ENCODE measurements around the gene XPO1.

XPO1 gene

DNA sequence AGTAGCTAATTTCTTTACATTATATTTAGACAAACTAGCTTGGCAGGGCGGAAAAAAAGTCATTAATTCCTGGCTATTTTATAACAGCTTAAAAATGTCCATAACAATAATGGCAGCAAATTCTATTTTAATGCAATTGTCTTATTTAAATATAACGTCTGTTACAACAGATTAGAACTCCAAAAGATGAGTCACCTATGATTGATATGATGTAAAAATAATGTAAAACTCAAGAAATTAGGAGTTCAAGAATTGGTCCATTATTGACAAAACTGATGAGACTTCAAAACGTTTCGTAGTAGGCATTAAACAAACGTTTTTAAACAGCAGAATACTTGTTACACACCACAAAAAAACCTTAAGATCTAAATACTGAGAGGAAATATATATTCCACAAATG, 2.7 kb downstream of the XPO1 start:
- no peaks in the 10 kb centered on the region for H3K9me3 ChIP-seq (ENCODE audit: control insufficient read depth, insufficient read depth, low read length)
- H3K4me3 ChIP-seq (ENCODE audit: low read depth, low read length): peak overlapping the region; percentile 81
- peaks cover 31% of the 10 kb centered on the region for H3K36me3 ChIP-seq (ENCODE audit: control insufficient read depth, insufficient read depth, low read length)
- H3K9ac ChIP-seq (ENCODE audit: low read depth, low read length): peak overlapping the region; percentile 87
- H3K27me3 ChIP-seq (ENCODE audit: control insufficient read depth, insufficient read depth, low read length): no peaks in the 10 kb centered on the region
- H3K27ac ChIP-seq (ENCODE audit: low read depth, low read length): peak overlapping the region; percentile 98
- H3K4me1 ChIP-seq (ENCODE audit: control insufficient read depth, insufficient read depth, low read length): peaks cover 34% of the 10 kb centered on the region

DNA sequence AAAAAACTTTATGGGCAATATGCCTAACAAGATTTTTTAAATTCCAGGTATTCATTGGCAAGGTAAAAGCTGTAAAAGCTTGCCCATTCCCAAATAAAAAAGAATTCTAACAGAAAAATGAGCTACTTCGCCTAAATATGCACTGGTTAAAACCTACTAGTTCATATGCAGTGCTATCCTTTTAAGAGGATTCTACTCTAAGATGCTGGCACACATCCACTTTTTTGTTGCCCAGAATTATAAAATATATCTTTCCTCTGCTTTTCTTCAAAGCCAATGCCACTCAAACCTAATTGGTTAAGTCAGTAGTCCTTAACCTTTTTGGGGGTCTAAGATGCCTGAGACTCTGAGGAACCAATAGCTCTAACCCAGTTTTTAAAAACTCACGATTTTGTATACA, 3.2 kb downstream of the XPO1 start:
- Histone ChIP-seq H3K4me1 (ENCODE audit: control insufficient read depth, insufficient read depth, low read length) (peaks cover 38% of the 10 kb centered on the region), H3K9ac (ENCODE audit: low read depth, low read length) (peak overlapping the region; percentile 87), H3K36me3 (ENCODE audit: control insufficient read depth, insufficient read depth, low read length) (peaks cover 36% of the 10 kb centered on the region)

GRCh38 chr2:61530749-61531148, 7.4 kb downstream of the XPO1 start:
- peaks cover 71% of the 10 kb centered on the region for H3K36me3 ChIP-seq (ENCODE audit: control insufficient read depth, insufficient read depth, low read length)
- no peaks in the 10 kb centered on the region for H3K9me3 ChIP-seq (ENCODE audit: control insufficient read depth, insufficient read depth, low read length)
- peaks cover 30% of the 10 kb centered on the region for H3K4me1 ChIP-seq (ENCODE audit: control insufficient read depth, insufficient read depth, low read length)

More for the DNA sequence above, 3.2 kb downstream of the XPO1 start:
- Histone ChIP-seq H3K27ac (ENCODE audit: low read depth, low read length) (peak overlapping the region; percentile 21), H3K4me3 (ENCODE audit: low read depth, low read length) (peak overlapping the region; percentile 81), H3K9me3 (ENCODE audit: control insufficient read depth, insufficient read depth, low read length) (no peaks in the 10 kb centered on the region), H3K27me3 (ENCODE audit: control insufficient read depth, insufficient read depth, low read length) (no peaks in the 10 kb centered on the region)

DNA sequence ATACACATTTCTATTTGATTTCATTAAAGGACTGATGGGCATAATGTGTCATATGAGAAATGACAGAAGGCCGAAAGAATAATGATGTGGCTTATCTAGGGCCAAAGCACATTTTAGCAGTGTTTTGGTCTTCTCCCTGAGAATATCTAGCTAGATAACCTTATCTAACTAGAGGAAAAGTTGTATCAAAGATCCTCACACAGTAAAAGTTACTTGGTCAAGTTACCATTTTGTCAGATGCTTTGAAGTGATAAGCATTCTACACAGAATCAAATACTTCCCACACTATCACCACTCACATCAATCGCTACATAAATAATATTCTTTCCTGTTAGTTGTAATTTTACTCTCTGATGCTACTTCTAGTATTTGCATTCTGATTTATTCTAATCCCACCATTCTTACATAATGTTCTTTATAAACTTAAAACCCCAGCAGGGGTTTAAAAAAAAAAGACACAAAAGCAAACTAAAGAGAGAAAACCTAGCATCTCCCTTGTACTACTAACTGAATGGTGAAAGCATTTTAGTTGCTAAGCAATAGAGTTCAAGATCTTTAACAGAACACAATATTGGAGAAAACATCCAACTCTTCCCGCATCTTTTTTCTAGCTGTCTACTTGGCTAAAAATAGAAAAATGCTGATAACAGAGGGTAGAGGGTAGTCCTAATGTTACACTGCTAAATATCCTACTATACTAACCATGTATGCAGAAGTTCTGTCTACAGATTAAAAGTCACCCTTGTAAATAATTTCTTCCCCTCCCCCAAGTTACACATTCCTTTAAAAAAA, 8.0 kb downstream of the XPO1 start:
- Histone ChIP-seq H3K4me1 (ENCODE audit: control insufficient read depth, insufficient read depth, low read length) (peaks cover 36% of the 10 kb centered on the region), H3K9ac (ENCODE audit: low read depth, low read length) (no peak overlapping the region), H3K4me3 (ENCODE audit: low read depth, low read length) (no peak overlapping the region), H3K27ac (ENCODE audit: low read depth, low read length) (peak overlapping the region; percentile 17), H3K9me3 (ENCODE audit: control insufficient read depth, insufficient read depth, low read length) (no peaks in the 10 kb centered on the region), H3K36me3 (ENCODE audit: control insufficient read depth, insufficient read depth, low read length) (peaks cover 77% of the 10 kb centered on the region), H3K27me3 (ENCODE audit: control insufficient read depth, insufficient read depth, low read length) (no peaks in the 10 kb centered on the region)

More at GRCh38 chr2:61530749-61531148, 7.4 kb downstream of the XPO1 start:
- no peak overlapping the region for H3K4me3 ChIP-seq (ENCODE audit: low read depth, low read length)
- H3K27me3 ChIP-seq (ENCODE audit: control insufficient read depth, insufficient read depth, low read length): no peaks in the 10 kb centered on the region
- H3K9ac ChIP-seq (ENCODE audit: low read depth, low read length): no peak overlapping the region
- peak overlapping the region; percentile 17 for H3K27ac ChIP-seq (ENCODE audit: low read depth, low read length)

DNA sequence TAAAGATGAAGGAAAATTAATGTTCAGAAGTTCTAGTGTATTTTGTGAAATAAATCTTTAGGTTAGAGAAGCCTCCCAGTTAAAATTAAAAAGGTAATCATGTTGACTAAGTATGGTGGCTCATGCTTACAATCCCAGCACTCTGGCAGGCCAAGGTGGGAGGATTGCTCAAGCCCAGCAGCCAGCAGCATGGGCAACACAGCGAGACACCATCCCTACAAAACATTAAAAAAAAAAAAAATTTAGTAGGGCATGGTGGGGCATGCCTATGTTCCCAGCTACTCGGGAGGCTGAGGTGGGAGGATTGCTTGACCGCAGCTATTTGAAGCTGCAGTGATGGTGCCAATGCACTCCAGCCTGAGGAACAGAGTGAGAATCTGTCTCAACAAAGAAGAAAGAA, 17.9 kb downstream of the XPO1 start:
- Histone ChIP-seq H3K9me3 (ENCODE audit: control insufficient read depth, insufficient read depth, low read length) (no peaks in the 10 kb centered on the region), H3K27me3 (ENCODE audit: control insufficient read depth, insufficient read depth, low read length) (no peaks in the 10 kb centered on the region), H3K27ac (ENCODE audit: low read depth, low read length) (no peak overlapping the region), H3K9ac (ENCODE audit: low read depth, low read length) (no peak overlapping the region), H3K4me3 (ENCODE audit: low read depth, low read length) (no peak overlapping the region), H3K36me3 (ENCODE audit: control insufficient read depth, insufficient read depth, low read length) (peaks cover 98% of the 10 kb centered on the region), H3K4me1 (ENCODE audit: control insufficient read depth, insufficient read depth, low read length) (peaks cover 2% of the 10 kb centered on the region; the same call in 1 of the 2 replicates)

DNA sequence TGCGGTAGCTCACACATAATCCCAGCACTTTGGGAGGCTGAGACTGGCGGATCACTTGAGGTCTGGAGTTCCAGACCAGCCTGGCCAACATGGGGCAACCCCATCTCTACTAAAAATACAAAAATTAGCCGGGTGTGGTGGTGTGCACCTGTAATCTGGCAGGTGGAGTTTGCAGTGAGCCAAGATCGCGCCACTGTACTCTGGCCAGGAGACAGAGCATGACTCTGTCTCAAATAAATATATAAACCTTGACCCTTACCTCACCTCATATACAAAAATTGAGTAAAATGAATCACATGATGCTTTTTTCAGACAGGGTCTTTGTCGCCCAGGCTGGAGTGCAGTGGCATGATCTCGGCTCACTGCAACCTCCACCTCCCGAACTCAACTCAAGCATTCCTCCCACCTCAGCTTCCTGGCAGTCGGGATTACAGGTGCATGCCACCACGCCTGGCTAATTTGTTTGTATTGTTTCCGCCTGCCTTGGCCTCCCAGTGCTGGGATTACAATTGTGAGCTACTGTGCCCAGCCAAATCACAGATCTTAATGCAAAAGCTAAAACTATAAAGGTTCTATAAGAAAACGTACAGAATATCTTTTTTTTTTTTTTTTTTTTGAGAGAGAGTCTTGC, 25.3 kb downstream of the XPO1 start:
- Histone ChIP-seq H3K9me3 (ENCODE audit: control insufficient read depth, insufficient read depth, low read length) (no peaks in the 10 kb centered on the region), H3K4me1 (ENCODE audit: control insufficient read depth, insufficient read depth, low read length) (no peaks in the 10 kb centered on the region), H3K36me3 (ENCODE audit: control insufficient read depth, insufficient read depth, low read length) (peaks cover 97% of the 10 kb centered on the region), H3K27ac (ENCODE audit: low read depth, low read length) (no peak overlapping the region), H3K9ac (ENCODE audit: low read depth, low read length) (no peak overlapping the region), H3K27me3 (ENCODE audit: control insufficient read depth, insufficient read depth, low read length) (no peaks in the 10 kb centered on the region), H3K4me3 (ENCODE audit: low read depth, low read length) (no peak overlapping the region)

GRCh38 chr2:61510674-61511671, 27.2 kb downstream of the XPO1 start:
- H3K4me1 ChIP-seq (ENCODE audit: control insufficient read depth, insufficient read depth, low read length): no peaks in the 10 kb centered on the region
- no peak overlapping the region for H3K9ac ChIP-seq (ENCODE audit: low read depth, low read length)
- no peak overlapping the region for H3K27ac ChIP-seq (ENCODE audit: low read depth, low read length)

GRCh38 chr2:61504949-61505348, 33.2 kb downstream of the XPO1 start:
- H3K27me3 ChIP-seq (ENCODE audit: control insufficient read depth, insufficient read depth, low read length): no peaks in the 10 kb centered on the region
- H3K9ac ChIP-seq (ENCODE audit: low read depth, low read length): no peak overlapping the region
- no peaks in the 10 kb centered on the region for H3K9me3 ChIP-seq (ENCODE audit: control insufficient read depth, insufficient read depth, low read length)
- H3K4me3 ChIP-seq (ENCODE audit: low read depth, low read length): no peak overlapping the region
- H3K27ac ChIP-seq (ENCODE audit: low read depth, low read length): no peak overlapping the region
- no peaks in the 10 kb centered on the region for H3K4me1 ChIP-seq (ENCODE audit: control insufficient read depth, insufficient read depth, low read length)
- H3K36me3 ChIP-seq (ENCODE audit: control insufficient read depth, insufficient read depth, low read length): peaks cover 94% of the 10 kb centered on the region

More at GRCh38 chr2:61510674-61511671, 27.2 kb downstream of the XPO1 start:
- no peaks in the 10 kb centered on the region for H3K27me3 ChIP-seq (ENCODE audit: control insufficient read depth, insufficient read depth, low read length)
- peaks cover 96% of the 10 kb centered on the region for H3K36me3 ChIP-seq (ENCODE audit: control insufficient read depth, insufficient read depth, low read length)
- H3K9me3 ChIP-seq (ENCODE audit: control insufficient read depth, insufficient read depth, low read length): no peaks in the 10 kb centered on the region
- no peak overlapping the region for H3K4me3 ChIP-seq (ENCODE audit: low read depth, low read length)

GRCh38 chr2:61499060-61499459, 39.1 kb downstream of the XPO1 start:
- Histone ChIP-seq H3K27me3 (ENCODE audit: control insufficient read depth, insufficient read depth, low read length) (no peaks in the 10 kb centered on the region), H3K36me3 (ENCODE audit: control insufficient read depth, insufficient read depth, low read length) (peaks cover 96% of the 10 kb centered on the region), H3K4me3 (ENCODE audit: low read depth, low read length) (no peak overlapping the region), H3K9me3 (ENCODE audit: control insufficient read depth, insufficient read depth, low read length) (no peaks in the 10 kb centered on the region), H3K27ac (ENCODE audit: low read depth, low read length) (no peak overlapping the region), H3K4me1 (ENCODE audit: control insufficient read depth, insufficient read depth, low read length) (no peaks in the 10 kb centered on the region), H3K9ac (ENCODE audit: low read depth, low read length) (no peak overlapping the region)

DNA sequence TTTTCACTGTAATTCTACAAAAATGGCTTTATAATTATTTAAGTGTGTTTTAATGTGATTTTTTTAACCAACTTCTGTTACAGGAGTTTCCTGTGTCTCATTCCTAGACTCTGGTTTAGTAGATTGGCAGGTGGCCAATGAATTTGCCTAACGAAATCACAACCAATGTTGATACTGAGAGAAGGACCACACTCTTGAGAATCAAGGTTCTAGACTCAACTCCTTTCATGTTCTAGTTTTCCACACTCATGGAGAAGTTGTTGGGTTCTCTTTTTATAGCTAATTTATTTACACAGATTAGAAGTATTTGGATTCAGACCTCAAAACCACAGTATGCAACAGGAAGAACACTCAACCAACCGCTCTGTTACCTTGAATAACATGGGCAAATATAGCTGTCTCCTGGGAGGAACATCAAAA, 44.6 kb downstream of the XPO1 start:
- no peak overlapping the region for H3K9ac ChIP-seq (ENCODE audit: low read depth, low read length)
- no peak overlapping the region for H3K27ac ChIP-seq (ENCODE audit: low read depth, low read length)
- no peaks in the 10 kb centered on the region for H3K4me1 ChIP-seq (ENCODE audit: control insufficient read depth, insufficient read depth, low read length)
- no peak overlapping the region for H3K4me3 ChIP-seq (ENCODE audit: low read depth, low read length)
- H3K36me3 ChIP-seq (ENCODE audit: control insufficient read depth, insufficient read depth, low read length): peaks cover 98% of the 10 kb centered on the region
- no peaks in the 10 kb centered on the region for H3K9me3 ChIP-seq (ENCODE audit: control insufficient read depth, insufficient read depth, low read length)
- no peaks in the 10 kb centered on the region for H3K27me3 ChIP-seq (ENCODE audit: control insufficient read depth, insufficient read depth, low read length)

Measured in HUES48 (cell line).